GM10266 (cell line): ENCODE measurements around the gene C3orf18.

Source experiments
- DNase-seq: peaks from one replicate; pipeline ENCODE4 v3.0.0; 2012; ENCODE audit errors: extremely low spot score
- CTCF ChIP-seq: IDR thresholded peaks from 2 replicates; pipeline ENCODE4 v1.5.1; 2012; ENCODE audit warnings: mild to moderate bottlenecking, low read depth; ENCODE audit not compliant: control insufficient read depth, insufficient read depth; ENCODE audit errors: missing control alignments

The C3orf18 gene

GRCh38 chr3:50568947-50569749 is 1.6 kb upstream of the C3orf18 start, which contains the start of gene HEMK1:
Gene HEMK1 (plus strand): TSS chr3:50569522. CDS start chr3:50571105, 1,583 bp downstream.
- TF ChIP-seq CTCF: no peak
- peak; percentile 98 for DNase-seq

GRCh38 chr3:50567011-50567385 is 549 bp downstream of the C3orf18 start:
- DNase-seq: no peak
- no peak for TF ChIP-seq CTCF

GRCh38 chr3:50564321-50564720 is 3.2 kb downstream of the C3orf18 start:
- no peak for DNase-seq

GRCh38 chr3:50563867-50564266 is 3.7 kb downstream of the C3orf18 start:
- TF ChIP-seq CTCF: no peak
- DNase-seq: no peak

More at GRCh38 chr3:50564321-50564720, 3.2 kb downstream of the C3orf18 start:
- no peak for TF ChIP-seq CTCF

- DNase-seq: no peak
- no peak for TF ChIP-seq CTCF
These were observed 4.7 kb downstream of the C3orf18 start for GRCh38 chr3:50562861-50563260.

- no peak for TF ChIP-seq CTCF
These were observed 7.8 kb downstream of the C3orf18 start for GRCh38 chr3:50559702-50560101.

GRCh38 chr3:50557915-50558314 is 9.6 kb downstream of the C3orf18 start:
- no peak for DNase-seq
- TF ChIP-seq CTCF: no peak

More at GRCh38 chr3:50559702-50560101, 7.8 kb downstream of the C3orf18 start:
- DNase-seq: no peak
